ENCODE measurements around the gene SELP. TPM values are rescaled to one million over a fixed set of nuclear protein-coding genes. Genes with fewer than 3 reads are reported as not detected.

Gene SELP
- polyA plus RNA-seq, 3 donors = 0.84 to 1.4 (median 0.85) TPM

GRCh38 chr1:169610108-169610507, 19.8 kb downstream of the SELP start:
- H3K9me3 ChIP-seq (replicated peaks in 1 of 2; ENCODE audit: control insufficient read depth in 1 of 2, insufficient read depth in 1 of 2, low read length in 2 of 2) = no peaks in the 10 kb centered on the region
- H3K27me3 ChIP-seq (ENCODE audit: control insufficient read depth in 2 of 2, insufficient read depth in 2 of 2, low read length in 2 of 2) = no peaks in the 10 kb centered on the region
- H2AFZ ChIP-seq (ENCODE audit: insufficient read depth, low read depth, low read length, poor library complexity, severe bottlenecking) = no peak overlapping the region
- H3K27ac ChIP-seq (ENCODE audit: low read depth in 1 of 2, low read length in 2 of 2) = peak overlapping the region in 1 of 2 donors; percentile 34
- TF ChIP-seq CTCF (IDR thresholded peaks at IDR 0.05) = no peak
- Mint-ChIP-seq H3K4me1 (peaks cover 92% of the 10 kb centered on the region), H3K4me3 (no peak overlapping the region), H3K27me3 (ENCODE audit: low read depth in 3 of 3) (peaks cover 0 to 2% (median 0%) of the 10 kb centered on the region in 3 donors), H3K27ac (peak overlapping the region; percentile 5 to 78 (median 63)), H3K9me3 (peaks cover 0 to 2% (median 0%) of the 10 kb centered on the region in 7 donors), H3K36me3 (no peaks in the 10 kb centered on the region)
- no peak for DNase-seq
- H3K4me1 ChIP-seq (ENCODE audit: control insufficient read depth in 1 of 2, insufficient read depth in 2 of 2, low read length in 2 of 2) = peaks cover 83 to 94% of the 10 kb centered on the region in 2 donors
- H3K4me2 ChIP-seq (replicated peaks; ENCODE audit: extremely low read depth, low read length, poor library complexity, severe bottlenecking) = no peak overlapping the region
- no peaks in the 10 kb centered on the region for H3K79me2 ChIP-seq (ENCODE audit: insufficient read depth, low read length)
- 100% methylated on average over 1 of the region's 1 CpG for WGBS (ENCODE audit: insufficient coverage)
- intact Hi-C loops (cut with micrococcal nuclease) = no loop called here
- no peak overlapping the region for H3K4me3 ChIP-seq (replicated peaks in 1 of 3; ENCODE audit: low read depth in 2 of 3, low read length in 3 of 3)
- H3K9ac ChIP-seq (ENCODE audit: insufficient read depth, low read length, poor library complexity, severe bottlenecking) = no peak overlapping the region
- H4K20me1 ChIP-seq (ENCODE audit: insufficient read depth, low read length) = no peaks in the 10 kb centered on the region
- no peaks in the 10 kb centered on the region for H3K36me3 ChIP-seq (replicated peaks in 1 of 2; ENCODE audit: control insufficient read depth in 1 of 2, insufficient read depth in 2 of 2, low read length in 2 of 2)

GRCh38 chr1:169608226-169608625, 21.7 kb downstream of the SELP start:
- no peaks in the 10 kb centered on the region for H3K9me3 Mint-ChIP-seq
- H3K4me1 ChIP-seq (ENCODE audit: control insufficient read depth in 1 of 2, insufficient read depth in 2 of 2, low read length in 2 of 2) = peaks cover 89 to 99% of the 10 kb centered on the region in 2 donors
- WGBS (ENCODE audit: insufficient coverage) = no CpG with 5 or more reads among the region's 4 CpGs
- intact Hi-C loops (cut with micrococcal nuclease) = loop anchor here in 1 of 2 donors (5.0 to 10.0 kb wide), 2 partner anchors 89 to 187 kb away; partner anchors contain the start of gene METTL18
- no peaks in the 10 kb centered on the region for H3K9me3 ChIP-seq (replicated peaks in 1 of 2; ENCODE audit: control insufficient read depth in 1 of 2, insufficient read depth in 1 of 2, low read length in 2 of 2)
- H3K36me3 ChIP-seq (replicated peaks in 1 of 2; ENCODE audit: control insufficient read depth in 1 of 2, insufficient read depth in 2 of 2, low read length in 2 of 2) = no peaks in the 10 kb centered on the region
- peak overlapping the region; percentile 52 for H3K4me2 ChIP-seq (replicated peaks; ENCODE audit: extremely low read depth, low read length, poor library complexity, severe bottlenecking)
- H3K27ac Mint-ChIP-seq = peak overlapping the region; percentile 81 to 95 (median 90)
- peaks cover 0 to 2% (median 0%) of the 10 kb centered on the region in 3 donors for H3K27me3 Mint-ChIP-seq (ENCODE audit: low read depth in 3 of 3)
- peaks cover 95% of the 10 kb centered on the region for H3K4me1 Mint-ChIP-seq
- H3K36me3 Mint-ChIP-seq = no peaks in the 10 kb centered on the region
- no peak overlapping the region for H3K9ac ChIP-seq (ENCODE audit: insufficient read depth, low read length, poor library complexity, severe bottlenecking)
- no peak overlapping the region for H2AFZ ChIP-seq (ENCODE audit: insufficient read depth, low read depth, low read length, poor library complexity, severe bottlenecking)
- H3K27me3 ChIP-seq (ENCODE audit: control insufficient read depth in 2 of 2, insufficient read depth in 2 of 2, low read length in 2 of 2) = no peaks in the 10 kb centered on the region
- no peaks in the 10 kb centered on the region for H4K20me1 ChIP-seq (ENCODE audit: insufficient read depth, low read length)
- peak; percentile 54 to 76 (median 68) for DNase-seq
- no peaks in the 10 kb centered on the region for H3K79me2 ChIP-seq (ENCODE audit: insufficient read depth, low read length)
- no peak for TF ChIP-seq CTCF (IDR thresholded peaks at IDR 0.05)
- H3K27ac ChIP-seq (ENCODE audit: low read depth in 1 of 2, low read length in 2 of 2) = peak overlapping the region in 1 of 2 donors; percentile 30
- H3K4me3 ChIP-seq (replicated peaks in 1 of 3; ENCODE audit: low read depth in 2 of 3, low read length in 3 of 3) = peak overlapping the region in 1 of 3 experiments; percentile 29
- peak overlapping the region in 1 of 2 donors; percentile 74 for H3K4me3 Mint-ChIP-seq

Measured in CD14-positive monocyte (primary cell).